ENCODE data around the gene ENTHD1.

The ENTHD1 gene

DNA sequence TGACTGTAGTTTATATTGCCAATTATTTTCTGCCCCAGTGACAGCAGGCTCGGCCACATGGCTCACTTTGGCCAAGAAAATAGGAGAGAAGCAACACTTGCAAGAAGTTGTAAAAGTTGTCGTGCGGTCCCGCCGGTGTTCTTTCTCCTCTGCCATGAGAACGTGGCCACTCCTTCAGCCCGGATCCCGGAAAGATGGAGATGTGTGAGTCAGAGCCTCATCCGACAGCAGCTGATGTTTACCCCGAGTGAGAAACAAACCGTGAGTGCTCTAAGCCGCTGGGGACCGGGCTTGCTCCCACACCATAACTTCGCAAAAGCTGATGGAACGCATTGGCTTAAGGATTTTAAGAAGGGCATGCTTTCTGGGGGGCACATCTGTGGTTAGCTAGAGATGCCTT is 166.0 kb downstream of the ENTHD1 start:
- no peak overlapping the region for H3K4me3 ChIP-seq (replicated peaks; ENCODE audit: low read depth, low read length)
- DNase-seq (ENCODE audit: extremely low read depth, insufficient read length) = no peak
- peaks cover 3% of the 10 kb centered on the region for H3K27me3 ChIP-seq (replicated peaks; ENCODE audit: control insufficient read depth, insufficient read depth, low read length)
- H3K36me3 ChIP-seq (ENCODE audit: control insufficient read depth, insufficient read depth, low read length) = no peaks in the 10 kb centered on the region
- TF ChIP-seq, protein P1, sequence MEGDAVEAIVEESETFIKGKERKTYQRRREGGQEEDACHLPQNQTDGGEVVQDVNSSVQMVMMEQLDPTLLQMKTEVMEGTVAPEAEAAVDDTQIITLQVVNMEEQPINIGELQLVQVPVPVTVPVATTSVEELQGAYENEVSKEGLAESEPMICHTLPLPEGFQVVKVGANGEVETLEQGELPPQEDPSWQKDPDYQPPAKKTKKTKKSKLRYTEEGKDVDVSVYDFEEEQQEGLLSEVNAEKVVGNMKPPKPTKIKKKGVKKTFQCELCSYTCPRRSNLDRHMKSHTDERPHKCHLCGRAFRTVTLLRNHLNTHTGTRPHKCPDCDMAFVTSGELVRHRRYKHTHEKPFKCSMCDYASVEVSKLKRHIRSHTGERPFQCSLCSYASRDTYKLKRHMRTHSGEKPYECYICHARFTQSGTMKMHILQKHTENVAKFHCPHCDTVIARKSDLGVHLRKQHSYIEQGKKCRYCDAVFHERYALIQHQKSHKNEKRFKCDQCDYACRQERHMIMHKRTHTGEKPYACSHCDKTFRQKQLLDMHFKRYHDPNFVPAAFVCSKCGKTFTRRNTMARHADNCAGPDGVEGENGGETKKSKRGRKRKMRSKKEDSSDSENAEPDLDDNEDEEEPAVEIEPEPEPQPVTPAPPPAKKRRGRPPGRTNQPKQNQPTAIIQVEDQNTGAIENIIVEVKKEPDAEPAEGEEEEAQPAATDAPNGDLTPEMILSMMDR (IDR thresholded peaks at IDR 0.05; ENCODE audit: insufficient read depth, low read length, poor library complexity, severe bottlenecking) = no peak

DNA sequence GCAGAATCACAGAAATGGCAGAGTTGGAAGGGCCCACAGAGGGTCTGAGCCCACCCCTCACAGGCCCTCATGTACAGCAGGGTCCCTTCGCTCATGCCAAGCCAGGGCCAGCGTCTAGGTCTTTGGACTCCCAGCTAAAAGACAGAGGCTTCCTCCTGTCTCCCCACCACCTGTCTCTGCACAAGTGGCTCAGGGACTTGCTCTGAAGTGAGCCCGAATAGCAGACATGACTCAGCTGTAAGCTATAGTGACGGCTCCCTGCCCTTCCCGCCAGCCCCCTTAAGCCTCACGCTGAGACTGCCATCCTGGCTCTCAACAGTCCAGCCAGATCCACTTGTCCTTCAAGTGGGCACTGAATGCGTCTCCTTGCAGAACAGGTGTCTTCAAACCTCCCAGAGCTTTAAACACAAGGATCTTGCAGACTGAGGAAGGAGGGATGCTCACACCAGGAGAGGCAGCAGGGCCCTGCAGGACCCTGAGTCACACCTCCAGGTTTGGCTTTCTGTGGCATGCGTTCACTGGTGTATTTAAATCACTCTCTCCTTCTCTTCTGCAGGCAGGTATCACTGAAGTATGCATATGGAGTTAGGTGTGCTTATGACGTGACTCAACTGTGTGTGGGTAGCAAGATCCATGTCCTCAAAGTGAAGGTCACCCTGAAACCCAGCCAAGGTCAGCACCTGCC is 168.1 kb downstream of the ENTHD1 start:
- H3K36me3 ChIP-seq (ENCODE audit: control insufficient read depth, insufficient read depth, low read length) = no peaks in the 10 kb centered on the region
- TF ChIP-seq, protein P1 (IDR thresholded peaks at IDR 0.05; ENCODE audit: insufficient read depth, low read length, poor library complexity, severe bottlenecking) = no peak
- H3K27me3 ChIP-seq (replicated peaks; ENCODE audit: control insufficient read depth, insufficient read depth, low read length) = peaks cover 2% of the 10 kb centered on the region; the same call in 1 of the 2 replicates
- DNase-seq (ENCODE audit: extremely low read depth, insufficient read length) = no peak
- no peak overlapping the region for H3K4me3 ChIP-seq (replicated peaks; ENCODE audit: low read depth, low read length)

GRCh38 chr22:39724857-39725256 is 168.7 kb downstream of the ENTHD1 start:
- TF ChIP-seq, protein P1 (IDR thresholded peaks at IDR 0.05; ENCODE audit: insufficient read depth, low read length, poor library complexity, severe bottlenecking) = no peak
- no peak for DNase-seq (ENCODE audit: extremely low read depth, insufficient read length)
- Histone ChIP-seq H3K27me3 (replicated peaks; ENCODE audit: control insufficient read depth, insufficient read depth, low read length) (peaks cover 2% of the 10 kb centered on the region; the same call in 1 of the 2 replicates), H3K4me3 (replicated peaks; ENCODE audit: low read depth, low read length) (no peak overlapping the region), H3K36me3 (ENCODE audit: control insufficient read depth, insufficient read depth, low read length) (no peaks in the 10 kb centered on the region)

- Histone ChIP-seq H3K36me3 (ENCODE audit: control insufficient read depth, insufficient read depth, low read length) (no peaks in the 10 kb centered on the region), H3K27me3 (replicated peaks; ENCODE audit: control insufficient read depth, insufficient read depth, low read length) (peaks cover 2% of the 10 kb centered on the region; the same call in 1 of the 2 replicates), H3K4me3 (replicated peaks; ENCODE audit: low read depth, low read length) (no peak overlapping the region)
- TF ChIP-seq, protein P1 (IDR thresholded peaks at IDR 0.05; ENCODE audit: insufficient read depth, low read length, poor library complexity, severe bottlenecking) = no peak
- no peak for DNase-seq (ENCODE audit: extremely low read depth, insufficient read length)
Observed at GRCh38 chr22:39724390-39724789, 169.2 kb downstream of the ENTHD1 start.

DNA sequence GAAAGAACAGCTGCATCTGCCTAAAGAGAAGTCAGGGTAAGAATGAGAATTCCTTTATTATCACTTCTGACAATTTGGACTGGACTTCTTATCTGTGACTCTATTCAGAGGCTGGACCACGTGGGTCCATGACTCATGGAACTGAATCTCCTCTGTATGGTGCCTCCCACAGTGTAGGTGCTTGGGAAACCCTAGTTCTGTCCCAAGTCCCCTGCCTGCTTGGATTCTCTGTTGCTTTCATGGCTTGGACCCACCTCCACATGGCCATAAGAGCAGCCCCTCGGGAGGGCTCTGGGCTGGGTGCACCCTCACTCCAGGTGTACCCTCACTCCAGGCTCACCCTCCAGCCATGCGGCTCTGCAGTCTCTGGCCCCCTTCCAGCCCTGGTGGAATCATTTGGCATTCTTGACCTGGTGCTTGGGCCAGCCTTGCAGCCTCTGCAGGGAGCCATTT is 169.6 kb downstream of the ENTHD1 start:
- TF ChIP-seq, protein P1 (IDR thresholded peaks at IDR 0.05; ENCODE audit: insufficient read depth, low read length, poor library complexity, severe bottlenecking) = no peak
- Histone ChIP-seq H3K27me3 (replicated peaks; ENCODE audit: control insufficient read depth, insufficient read depth, low read length) (peaks cover 2% of the 10 kb centered on the region; the same call in 1 of the 2 replicates), H3K4me3 (replicated peaks; ENCODE audit: low read depth, low read length) (no peak overlapping the region), H3K36me3 (ENCODE audit: control insufficient read depth, insufficient read depth, low read length) (no peaks in the 10 kb centered on the region)
- no peak for DNase-seq (ENCODE audit: extremely low read depth, insufficient read length)

Data from GM06990 (cell line).